ENCODE measurements around the gene PCSK1.

- TF ChIP-seq POLR2A (IDR thresholded peaks at IDR 0.05) (no peak), CTCF (IDR thresholded peaks at IDR 0.05) (no peak), POLR2AphosphoS5 (IDR thresholded peaks at IDR 0.05) (no peak), EP300 (IDR thresholded peaks at IDR 0.05) (no peak)
These were observed 25.6 kb downstream of the PCSK1 start for GRCh38 chr5:96407436-96407835.

Measured in stomach (tissue), 4 donors.